Measurements from ENCODE around the gene SLK.

SLK gene

DNA sequence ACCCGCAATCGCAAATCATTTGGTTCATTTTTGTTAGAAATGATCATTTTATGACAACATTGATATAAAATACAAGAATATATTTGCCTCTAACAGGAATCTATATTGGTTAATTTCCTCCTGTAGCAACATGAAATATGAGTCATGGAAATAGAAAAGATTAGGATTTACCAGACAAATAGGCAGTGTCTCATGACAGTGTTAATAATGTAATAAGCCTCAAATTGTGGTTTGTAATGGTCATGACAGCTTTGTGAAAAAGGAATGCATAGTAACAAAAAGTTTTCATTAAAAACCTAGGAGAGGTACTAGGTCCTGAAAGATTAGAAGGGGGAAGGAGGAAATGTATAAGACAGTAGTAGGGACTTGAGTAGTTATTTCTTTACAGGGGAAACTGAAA lies 7.9 kb upstream of the SLK start:
- Histone ChIP-seq H2BK5ac (ENCODE audit: low read depth, low read length, poor library complexity) (no peak overlapping the region), H3K36me3 (ENCODE audit: control insufficient read depth in 1 of 2, insufficient read depth in 2 of 2, low read length in 2 of 2) (no peaks in the 10 kb centered on the region), H3K4me1 (ENCODE audit: control insufficient read depth in 1 of 2, insufficient read depth in 2 of 2, low read length in 2 of 2) (peaks cover 0 to 2% of the 10 kb centered on the region in 2 experiments), H3K23ac (ENCODE audit: low read length) (no peak overlapping the region), H3K79me2 (ENCODE audit: control insufficient read depth, insufficient read depth, low read length, poor library complexity) (no peaks in the 10 kb centered on the region), H2BK12ac (ENCODE audit: low read length) (no peak overlapping the region), H3K27ac (ENCODE audit: low read depth, low read length) (no peak overlapping the region), H3K9ac (ENCODE audit: low read length) (no peak overlapping the region), H2BK120ac (ENCODE audit: insufficient read depth, low read length, poor library complexity) (no peak overlapping the region), H3K4ac (ENCODE audit: low read depth, low read length) (no peak overlapping the region), H4K91ac (ENCODE audit: low read depth, low read length) (no peak overlapping the region), H3K9me3 (ENCODE audit: insufficient read depth, low read depth, low read length) (no peaks in the 10 kb centered on the region), H3K4me3 (ENCODE audit: low read depth, low read length) (no peak overlapping the region), H3K4me2 (ENCODE audit: low read length) (no peak overlapping the region), H3K27me3 (ENCODE audit: insufficient read depth, low read length) (peaks cover 3% of the 10 kb centered on the region), H3K18ac (ENCODE audit: low read length) (no peak overlapping the region), H2AFZ (ENCODE audit: insufficient read depth, low read length, poor library complexity) (no peak overlapping the region), H2AK5ac (ENCODE audit: low read length) (no peak overlapping the region), H4K12ac (ENCODE audit: low read depth, low read length) (no peak overlapping the region), H4K8ac (ENCODE audit: low read depth, low read length) (no peak overlapping the region), H3K14ac (ENCODE audit: low read length) (no peak overlapping the region), H3K79me1 (ENCODE audit: low read length) (no peaks in the 10 kb centered on the region)
- no peak for DNase-seq
- WGBS (ENCODE audit: extremely low coverage, insufficient coverage, insufficient read length): no CpG with 5 or more reads among the region's 2 CpGs

DNA sequence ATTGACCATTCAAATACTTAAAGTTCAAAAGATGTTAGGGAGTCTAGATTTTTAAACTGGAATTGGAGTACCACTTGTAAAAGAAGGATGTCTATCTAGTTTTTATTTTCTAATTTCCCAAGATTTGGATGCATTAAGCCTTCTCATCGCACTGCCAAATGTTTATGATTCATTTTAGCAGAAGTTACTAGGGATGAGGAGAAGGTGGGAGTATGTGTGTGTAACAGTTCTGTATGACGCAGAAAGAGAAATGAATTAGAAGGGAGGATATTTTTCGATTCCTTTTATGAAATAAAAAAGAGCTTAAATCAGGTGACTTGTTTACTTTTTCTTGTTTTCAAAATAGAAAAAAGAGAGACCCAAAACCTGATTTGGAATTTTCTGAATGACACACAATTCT lies 6.8 kb upstream of the SLK start:
- H4K8ac ChIP-seq (ENCODE audit: low read depth, low read length): no peak overlapping the region
- no peak overlapping the region for H3K9ac ChIP-seq (ENCODE audit: low read length)
- no peaks in the 10 kb centered on the region for H3K36me3 ChIP-seq (ENCODE audit: control insufficient read depth in 1 of 2, insufficient read depth in 2 of 2, low read length in 2 of 2)
- H3K4me1 ChIP-seq (ENCODE audit: control insufficient read depth in 1 of 2, insufficient read depth in 2 of 2, low read length in 2 of 2): peaks cover 0 to 2% of the 10 kb centered on the region in 2 experiments
- H4K12ac ChIP-seq (ENCODE audit: low read depth, low read length): no peak overlapping the region
- no peak overlapping the region for H2AFZ ChIP-seq (ENCODE audit: insufficient read depth, low read length, poor library complexity)
- DNase-seq: no peak
- no peak overlapping the region for H3K4ac ChIP-seq (ENCODE audit: low read depth, low read length)
- H3K4me3 ChIP-seq (ENCODE audit: low read depth, low read length): no peak overlapping the region
- H3K4me2 ChIP-seq (ENCODE audit: low read length): no peak overlapping the region
- no peak overlapping the region for H2BK5ac ChIP-seq (ENCODE audit: low read depth, low read length, poor library complexity)
- no peak overlapping the region for H3K18ac ChIP-seq (ENCODE audit: low read length)
- H3K23ac ChIP-seq (ENCODE audit: low read length): no peak overlapping the region
- H3K9me3 ChIP-seq (ENCODE audit: insufficient read depth, low read depth, low read length): no peaks in the 10 kb centered on the region
- H2BK12ac ChIP-seq (ENCODE audit: low read length): no peak overlapping the region
- H3K27ac ChIP-seq (ENCODE audit: low read depth, low read length): no peak overlapping the region
- H3K79me2 ChIP-seq (ENCODE audit: control insufficient read depth, insufficient read depth, low read length, poor library complexity): no peaks in the 10 kb centered on the region
- H2AK5ac ChIP-seq (ENCODE audit: low read length): no peak overlapping the region
- no peak overlapping the region for H3K14ac ChIP-seq (ENCODE audit: low read length)
- H3K79me1 ChIP-seq (ENCODE audit: low read length): no peaks in the 10 kb centered on the region
- peaks cover 3% of the 10 kb centered on the region for H3K27me3 ChIP-seq (ENCODE audit: insufficient read depth, low read length)
- H2BK120ac ChIP-seq (ENCODE audit: insufficient read depth, low read length, poor library complexity): no peak overlapping the region
- 100% methylated on average over 1 of the region's 3 CpGs for WGBS (ENCODE audit: extremely low coverage, insufficient coverage, insufficient read length)
- H4K91ac ChIP-seq (ENCODE audit: low read depth, low read length): no peak overlapping the region

DNA sequence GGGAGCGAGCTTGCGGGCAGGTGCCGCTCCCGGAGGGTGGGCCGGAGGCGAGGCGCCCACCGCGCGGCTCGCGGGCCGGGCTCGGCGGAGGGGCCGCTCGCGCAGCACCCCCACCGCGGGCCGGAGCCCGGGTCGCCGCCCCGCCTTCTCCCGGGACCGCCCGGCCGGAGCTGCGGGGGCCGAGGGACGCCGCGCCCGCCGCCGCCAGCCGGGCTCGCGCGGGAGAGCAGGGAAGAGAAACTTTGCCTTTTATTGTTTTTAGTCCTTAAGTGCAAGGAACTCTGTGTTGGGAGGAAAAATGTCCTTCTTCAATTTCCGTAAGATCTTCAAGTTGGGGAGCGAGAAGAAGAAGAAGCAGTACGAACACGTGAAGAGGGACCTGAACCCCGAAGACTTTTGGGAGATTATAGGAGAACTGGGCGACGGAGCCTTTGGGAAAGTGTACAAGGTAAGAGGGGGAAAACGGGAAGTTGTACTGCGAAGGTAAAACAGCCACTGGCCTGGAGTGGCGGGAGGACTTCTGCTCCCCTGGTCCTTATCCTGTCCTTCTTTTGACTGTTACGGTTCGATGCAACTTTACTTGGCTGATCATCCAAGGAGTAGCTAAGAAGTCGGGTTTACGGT lies 620 bp downstream of the SLK start:
- DNase-seq: peak in 1 of 2 donors; percentile 49
- Histone ChIP-seq H2BK12ac (ENCODE audit: low read length) (no peak overlapping the region), H2BK5ac (ENCODE audit: low read depth, low read length, poor library complexity) (peak overlapping the region; percentile 93), H4K12ac (ENCODE audit: low read depth, low read length) (peak overlapping the region; percentile 88), H3K9me3 (ENCODE audit: insufficient read depth, low read depth, low read length) (no peaks in the 10 kb centered on the region), H3K4me1 (ENCODE audit: control insufficient read depth in 1 of 2, insufficient read depth in 2 of 2, low read length in 2 of 2) (peaks cover 2 to 3% of the 10 kb centered on the region in 2 experiments), H3K14ac (ENCODE audit: low read length) (peak overlapping the region; percentile 98), H4K91ac (ENCODE audit: low read depth, low read length) (peak overlapping the region; percentile 95), H3K79me1 (ENCODE audit: low read length) (peaks cover 6% of the 10 kb centered on the region), H3K18ac (ENCODE audit: low read length) (peak overlapping the region; percentile 91), H3K4me3 (ENCODE audit: low read depth, low read length) (peak overlapping the region; percentile 92), H3K36me3 (ENCODE audit: control insufficient read depth in 1 of 2, insufficient read depth in 2 of 2, low read length in 2 of 2) (no peaks in the 10 kb centered on the region), H3K27ac (ENCODE audit: low read depth, low read length) (peak overlapping the region; percentile 81), H2BK120ac (ENCODE audit: insufficient read depth, low read length, poor library complexity) (peak overlapping the region; percentile 90), H3K4me2 (ENCODE audit: low read length) (peak overlapping the region; percentile 76), H3K9ac (ENCODE audit: low read length) (peak overlapping the region; percentile 94), H3K4ac (ENCODE audit: low read depth, low read length) (peak overlapping the region; percentile 88), H2AK5ac (ENCODE audit: low read length) (no peak overlapping the region), H2AFZ (ENCODE audit: insufficient read depth, low read length, poor library complexity) (peak overlapping the region; percentile 94), H4K8ac (ENCODE audit: low read depth, low read length) (peak overlapping the region; percentile 93), H3K27me3 (ENCODE audit: insufficient read depth, low read length) (no peaks in the 10 kb centered on the region), H3K79me2 (ENCODE audit: control insufficient read depth, insufficient read depth, low read length, poor library complexity) (peaks cover 11% of the 10 kb centered on the region), H3K23ac (ENCODE audit: low read length) (no peak overlapping the region)
- no CpG with 5 or more reads among the region's 55 CpGs for WGBS (ENCODE audit: extremely low coverage, insufficient coverage, insufficient read length)

DNA sequence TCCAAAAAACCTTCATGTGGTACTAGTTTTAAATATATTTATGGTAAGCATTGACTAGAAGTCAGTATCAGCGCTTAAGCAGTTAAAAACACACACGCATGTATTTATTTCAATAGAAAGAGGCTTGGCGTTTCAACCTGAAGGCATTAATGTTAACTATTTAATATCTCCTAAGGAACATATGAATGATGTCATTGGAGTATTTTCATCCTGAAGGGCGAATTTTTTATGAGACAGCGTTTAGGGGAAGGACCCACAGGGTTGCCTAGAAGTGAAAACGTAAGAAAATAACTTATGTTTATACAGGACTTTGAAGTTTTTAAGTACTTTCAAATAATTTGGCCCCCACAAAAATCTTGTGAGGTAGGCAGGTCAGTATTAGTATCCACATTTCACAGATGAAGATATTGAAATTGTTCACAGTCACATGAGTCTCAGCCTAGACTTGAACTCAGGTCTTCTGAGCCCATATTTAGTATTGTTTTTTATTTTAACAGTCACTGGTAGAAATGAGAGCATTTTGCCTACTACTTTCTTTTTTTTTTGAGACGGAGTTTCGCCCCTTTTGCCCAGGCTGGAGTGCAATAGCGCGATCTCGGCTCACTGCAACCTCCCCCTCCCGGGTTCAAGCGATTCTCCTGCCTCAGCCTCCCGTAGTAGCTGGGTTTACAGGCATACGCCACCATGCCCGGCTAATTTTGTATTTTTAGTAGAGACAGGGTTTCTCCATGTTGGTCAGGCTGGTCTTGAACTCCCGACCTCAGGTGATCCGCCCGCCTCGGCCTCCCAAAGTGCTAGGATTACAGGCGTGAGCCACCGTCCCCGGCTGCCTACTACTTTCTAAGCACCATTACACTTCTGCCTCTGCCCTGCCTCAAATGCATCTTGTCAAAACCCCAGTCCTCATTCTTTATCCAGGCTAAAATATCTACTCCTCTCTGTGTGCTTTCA lies 1.8 kb downstream of the SLK start:
- H3K9ac ChIP-seq (ENCODE audit: low read length): no peak overlapping the region
- H2AFZ ChIP-seq (ENCODE audit: insufficient read depth, low read length, poor library complexity): no peak overlapping the region
- no peaks in the 10 kb centered on the region for H3K9me3 ChIP-seq (ENCODE audit: insufficient read depth, low read depth, low read length)
- H3K14ac ChIP-seq (ENCODE audit: low read length): no peak overlapping the region
- H4K91ac ChIP-seq (ENCODE audit: low read depth, low read length): no peak overlapping the region
- peaks cover 2 to 3% of the 10 kb centered on the region in 2 experiments for H3K4me1 ChIP-seq (ENCODE audit: control insufficient read depth in 1 of 2, insufficient read depth in 2 of 2, low read length in 2 of 2)
- no peak overlapping the region for H2BK120ac ChIP-seq (ENCODE audit: insufficient read depth, low read length, poor library complexity)
- H3K4ac ChIP-seq (ENCODE audit: low read depth, low read length): peak overlapping the region; percentile 36
- H4K8ac ChIP-seq (ENCODE audit: low read depth, low read length): no peak overlapping the region
- WGBS (ENCODE audit: extremely low coverage, insufficient coverage, insufficient read length): no CpG with 5 or more reads among the region's 23 CpGs
- peak overlapping the region; percentile 75 for H3K18ac ChIP-seq (ENCODE audit: low read length)
- H4K12ac ChIP-seq (ENCODE audit: low read depth, low read length): no peak overlapping the region
- H3K4me3 ChIP-seq (ENCODE audit: low read depth, low read length): no peak overlapping the region
- H3K79me1 ChIP-seq (ENCODE audit: low read length): peaks cover 6% of the 10 kb centered on the region
- H3K27me3 ChIP-seq (ENCODE audit: insufficient read depth, low read length): no peaks in the 10 kb centered on the region
- no peak overlapping the region for H3K27ac ChIP-seq (ENCODE audit: low read depth, low read length)
- DNase-seq: peak in 1 of 2 donors; percentile 26
- no peaks in the 10 kb centered on the region for H3K36me3 ChIP-seq (ENCODE audit: control insufficient read depth in 1 of 2, insufficient read depth in 2 of 2, low read length in 2 of 2)
- no peak overlapping the region for H3K23ac ChIP-seq (ENCODE audit: low read length)
- no peak overlapping the region for H2BK5ac ChIP-seq (ENCODE audit: low read depth, low read length, poor library complexity)
- no peak overlapping the region for H2AK5ac ChIP-seq (ENCODE audit: low read length)
- H3K79me2 ChIP-seq (ENCODE audit: control insufficient read depth, insufficient read depth, low read length, poor library complexity): peaks cover 11% of the 10 kb centered on the region
- no peak overlapping the region for H2BK12ac ChIP-seq (ENCODE audit: low read length)
- peak overlapping the region; percentile 50 for H3K4me2 ChIP-seq (ENCODE audit: low read length)

Data from trophoblast cell (in vitro differentiated cells and primary cell).